GM23248 (cell line): Measurements from ENCODE around the gene TC2N. TPM values are rescaled to one million over a fixed set of nuclear protein-coding genes. Genes with fewer than 3 reads are reported as not detected.

Experiments
- DNase-seq: peaks from one replicate; pipeline ENCODE4 v3.0.0-alpha.2; 2015
- H2AFZ ChIP-seq: fragments of 200-600 bp; sonication (generic); 2 replicates; pipeline ENCODE4 v1.6.1; 2016; ENCODE audit warnings: antibody characterized with exemption
- H3F3A ChIP-seq: fragments of 200-600 bp; sonication (generic); 2 replicates; pipeline ENCODE4 v1.6.1; 2016; ENCODE audit warnings: mild to moderate bottlenecking, antibody characterized with exemption, mixed run types; ENCODE audit not compliant: insufficient read depth
- H3K27ac ChIP-seq: fragments of 200-600 bp; sonication (generic); 2 replicates; pipeline ENCODE4 v1.5.1; 2016; ENCODE audit warnings: mild to moderate bottlenecking
- H3K27me3 ChIP-seq: fragments of 200-600 bp; sonication (generic); replicated peaks from 2 replicates; pipeline ENCODE4 v1.6.1; 2016; ENCODE audit warnings: mild to moderate bottlenecking; ENCODE audit not compliant: insufficient read depth
- H3K36me3 ChIP-seq: fragments of 200-600 bp; sonication (generic); 2 replicates; pipeline ENCODE4 v1.6.1; 2016; ENCODE audit warnings: low read depth, mild to moderate bottlenecking
- H3K4me1 ChIP-seq: fragments of 200-600 bp; sonication (generic); 2 replicates; pipeline ENCODE4 v1.6.1; 2016; ENCODE audit warnings: mild to moderate bottlenecking; ENCODE audit not compliant: insufficient read depth
- H3K4me2 ChIP-seq: fragments of 200-600 bp; sonication (generic); one replicate; pipeline ENCODE4 v1.6.1; 2016; ENCODE audit warnings: mild to moderate bottlenecking; ENCODE audit not compliant: unreplicated experiment
- H3K4me3 ChIP-seq: fragments of 200-600 bp; sonication (generic); 2 replicates; pipeline ENCODE4 v1.5.1; 2016; ENCODE audit warnings: mild to moderate bottlenecking
- H3K79me2 ChIP-seq: fragments of 200-600 bp; sonication (generic); 2 replicates; pipeline ENCODE4 v1.6.1; 2016; ENCODE audit warnings: mild to moderate bottlenecking; ENCODE audit not compliant: insufficient read depth
- H3K9ac ChIP-seq: fragments of 200-600 bp; sonication (generic); 2 replicates; pipeline ENCODE4 v1.6.1; 2016; ENCODE audit warnings: mild to moderate bottlenecking
- H3K9me2 ChIP-seq: fragments of 200-600 bp; sonication (generic); 2 replicates; pipeline ENCODE4 v1.6.1; 2016; ENCODE audit warnings: mixed run types, mild to moderate bottlenecking, moderate library complexity; ENCODE audit not compliant: insufficient read depth
- H3K9me3 ChIP-seq: fragments of 200-600 bp; sonication (generic); one replicate; pipeline ENCODE4 v1.6.1; 2017; ENCODE audit warnings: low read depth
- H4K20me1 ChIP-seq: fragments of 200-600 bp; sonication (generic); 2 replicates; pipeline ENCODE4 v1.6.0; 2016; ENCODE audit not compliant: insufficient read depth
- EZH2 ChIP-seq: fragments of 200-600 bp; sonication (generic); IDR thresholded peaks from 2 replicates; pipeline ENCODE4 v1.6.1; 2018; ENCODE audit warnings: antibody characterized with exemption, mild to moderate bottlenecking; ENCODE audit not compliant: insufficient read depth, poor library complexity, severe bottlenecking
- EZH2phosphoT487 ChIP-seq: fragments of 200-600 bp; sonication (generic); IDR thresholded peaks from 2 replicates; pipeline ENCODE4 v1.6.1; 2018; ENCODE audit warnings: antibody characterized with exemption, moderate library complexity, mild to moderate bottlenecking, low read depth; ENCODE audit not compliant: insufficient read depth
- WGBS, 2 experiments: methylation state at CpG; one replicate each; pipeline ENCODE4 v1.1.6; 2015 to 2017; ENCODE audit warnings: low lambda C conversion rate in 2 of 2, low coverage in 1 of 2; ENCODE audit errors: missing lambda C conversion rate in 2 of 2; 5-methylcytosine and 5-hydroxymethylcytosine counted together
- in situ Hi-C: fragments of 300-500 bp; cut with MboI; formaldehyde crosslinking; loops from 2 replicates; pipeline ENCODE4 v1.15.0; 2020
- polyA plus RNA-seq: library from polyadenylated mRNA; unstranded; fragments of >200 nt; fragmentation: Nextera tagmentation; extraction: Ambion mirVana; gene quantifications from 2 replicates; pipeline ENCODE4 v1.2.1, GENCODE V29; 2016
- total RNA-seq: library from RNA; depleted of rRNA; stranded (reverse); fragments of >200 nt; shearing (Covaris generic); gene quantifications from 2 replicates; pipeline ENCODE4 v1.2.3, GENCODE V29; 2014

TC2N gene
- total and polyA plus RNA-seq, 2 experiments from 2014 or later, result 0.34 to 0.65 TPM

DNA sequence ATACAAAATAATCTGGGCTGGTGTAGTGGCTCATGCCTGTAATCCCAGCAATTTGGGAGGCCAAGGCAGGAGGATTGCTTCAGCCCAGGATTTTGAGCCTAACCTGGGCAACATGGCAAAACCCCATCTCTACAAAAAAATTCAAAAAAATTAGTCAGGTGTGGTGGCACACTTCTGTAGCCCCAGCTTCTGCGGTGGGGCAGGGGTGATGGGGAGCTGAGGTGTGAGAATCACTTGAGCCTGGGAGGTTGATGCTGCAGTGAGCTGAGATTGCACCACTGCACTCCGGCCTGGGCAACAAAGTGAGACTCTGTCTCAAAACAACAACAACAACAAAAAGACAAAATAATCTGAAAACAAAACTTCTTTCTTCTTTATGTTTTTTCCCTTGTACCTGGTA lies 66.0 kb downstream of the TC2N start:
- no peak overlapping the region for H3K9ac ChIP-seq
- H3K9me3 ChIP-seq, result no peaks in the 10 kb centered on the region
- H3K4me2 ChIP-seq, result no peak overlapping the region
- WGBS, 2 experiments, result 85 to 95% methylated on average over 2 of the region's 2 CpGs
- H3K27ac ChIP-seq, result no peak overlapping the region
- no peak for TF ChIP-seq EZH2
- TF ChIP-seq EZH2phosphoT487, result no peak
- in situ Hi-C loops, result no loop called here
- no peak overlapping the region for H3K4me3 ChIP-seq
- no peak for DNase-seq
- H3K36me3 ChIP-seq, result no peaks in the 10 kb centered on the region
- no peaks in the 10 kb centered on the region for H3F3A ChIP-seq
- H2AFZ ChIP-seq, result no peak overlapping the region
- no peaks in the 10 kb centered on the region for H3K9me2 ChIP-seq
- H3K4me1 ChIP-seq, result peaks cover 4% of the 10 kb centered on the region; the same call in 1 of the 2 replicates
- H4K20me1 ChIP-seq, result no peaks in the 10 kb centered on the region
- no peaks in the 10 kb centered on the region for H3K79me2 ChIP-seq
- H3K27me3 ChIP-seq, result no peaks in the 10 kb centered on the region

GRCh38 chr14:91796617-91797347 lies 70.6 kb downstream of the TC2N start:
- TF ChIP-seq EZH2phosphoT487, result no peak
- TF ChIP-seq EZH2, result no peak
- in situ Hi-C loops, result no loop called here
- Histone ChIP-seq H3K27ac (peak overlapping the region; percentile 49), H3K9me2 (no peaks in the 10 kb centered on the region), H3K4me1 (peaks cover 4% of the 10 kb centered on the region; the same call in 1 of the 2 replicates), H3K9ac (no peak overlapping the region), H3K79me2 (no peaks in the 10 kb centered on the region), H3F3A (no peaks in the 10 kb centered on the region), H3K36me3 (no peaks in the 10 kb centered on the region), H4K20me1 (no peaks in the 10 kb centered on the region), H3K27me3 (no peaks in the 10 kb centered on the region), H3K4me2 (peak overlapping the region; percentile 33), H3K4me3 (no peak overlapping the region), H3K9me3 (no peaks in the 10 kb centered on the region), H2AFZ (0 out of 2 replicates have a peak overlapping the region, but pooled peaks have one; percentile 12)
- DNase-seq, result peak; percentile 85
- 94 to 97% methylated on average over 1 of the region's 1 CpG for WGBS, 2 experiments

GRCh38 chr14:91793704-91794103 lies 73.6 kb downstream of the TC2N start:
- WGBS, 2 experiments, result 80 to 92% methylated on average over 4 of the region's 4 CpGs

DNA sequence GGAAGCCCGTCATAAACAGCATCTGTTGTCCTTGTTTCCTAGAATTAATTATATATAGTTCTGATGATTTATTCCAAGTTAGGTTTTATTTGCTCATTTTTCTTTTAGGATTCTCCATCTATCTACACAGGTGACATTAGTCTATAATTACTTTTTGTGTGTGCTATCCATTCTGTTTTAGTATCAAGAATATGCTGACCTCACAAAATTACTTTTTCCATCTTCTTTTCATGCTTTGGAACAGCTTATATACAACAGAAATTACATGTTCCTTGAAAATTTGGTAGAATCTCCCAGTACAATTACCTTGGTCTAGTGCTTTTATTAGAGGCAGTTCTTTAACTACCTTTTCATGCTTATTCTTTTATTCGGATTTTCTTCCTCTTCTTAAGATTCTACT lies 81.1 kb downstream of the TC2N start:
- H3K4me3 ChIP-seq, result no peak overlapping the region
- H4K20me1 ChIP-seq, result no peaks in the 10 kb centered on the region
- H3K27me3 ChIP-seq, result no peaks in the 10 kb centered on the region
- in situ Hi-C loops, result no loop called here
- H3K9me2 ChIP-seq, result no peaks in the 10 kb centered on the region
- TF ChIP-seq EZH2 (no peak), EZH2phosphoT487 (no peak)
- no peaks in the 10 kb centered on the region for H3F3A ChIP-seq
- H3K4me2 ChIP-seq, result no peak overlapping the region
- H3K27ac ChIP-seq, result no peak overlapping the region
- H3K9me3 ChIP-seq, result no peaks in the 10 kb centered on the region
- DNase-seq, result no peak
- no peaks in the 10 kb centered on the region for H3K79me2 ChIP-seq
- no peak overlapping the region for H3K9ac ChIP-seq
- H3K36me3 ChIP-seq, result no peaks in the 10 kb centered on the region
- WGBS, 2 experiments, result 78 to 81% methylated on average over 2 of the region's 2 CpGs
- H3K4me1 ChIP-seq, result no peaks in the 10 kb centered on the region
- no peak overlapping the region for H2AFZ ChIP-seq

More at GRCh38 chr14:91793704-91794103, 73.6 kb downstream of the TC2N start:
- DNase-seq, result no peak
- no peak overlapping the region for H3K27ac ChIP-seq
- H3K4me3 ChIP-seq, result no peak overlapping the region
- no peaks in the 10 kb centered on the region for H3K9me2 ChIP-seq
- H3K9ac ChIP-seq, result no peak overlapping the region
- H3K36me3 ChIP-seq, result no peaks in the 10 kb centered on the region
- H3K79me2 ChIP-seq, result no peaks in the 10 kb centered on the region
- H3F3A ChIP-seq, result no peaks in the 10 kb centered on the region
- no peak overlapping the region for H3K4me2 ChIP-seq
- in situ Hi-C loops, result no loop called here
- no peak for TF ChIP-seq EZH2phosphoT487
- H3K4me1 ChIP-seq, result peaks cover 4% of the 10 kb centered on the region; the same call in 1 of the 2 replicates
- H4K20me1 ChIP-seq, result no peaks in the 10 kb centered on the region
- H2AFZ ChIP-seq, result no peak overlapping the region
- no peaks in the 10 kb centered on the region for H3K9me3 ChIP-seq
- H3K27me3 ChIP-seq, result no peaks in the 10 kb centered on the region

GRCh38 chr14:91780452-91780851 lies 86.9 kb downstream of the TC2N start:
- Histone ChIP-seq H3K4me1 (no peaks in the 10 kb centered on the region), H2AFZ (no peak overlapping the region), H3K9ac (no peak overlapping the region), H3K9me2 (no peaks in the 10 kb centered on the region), H3K27me3 (no peaks in the 10 kb centered on the region), H4K20me1 (no peaks in the 10 kb centered on the region), H3K27ac (no peak overlapping the region), H3K4me2 (no peak overlapping the region), H3K9me3 (no peaks in the 10 kb centered on the region), H3K79me2 (no peaks in the 10 kb centered on the region), H3K4me3 (no peak overlapping the region), H3K36me3 (no peaks in the 10 kb centered on the region), H3F3A (no peaks in the 10 kb centered on the region)
- WGBS, 2 experiments, result 77 to 80% methylated on average over 3 of the region's 3 CpGs
- TF ChIP-seq EZH2phosphoT487, result no peak
- no peak for TF ChIP-seq EZH2
- DNase-seq, result no peak
- in situ Hi-C loops, result no loop called here
